T follicular helper cell (primary cell): Measurements from ENCODE around the gene WFDC5.
"Not testable (repeated sequence)": the region's sequence is repeated elsewhere in the genome, so short reads cannot be mapped to it uniquely, and the experiment has no call there.

Experiments
- DNase-seq: peaks from one replicate; pipeline ENCODE4 v3.0.0-alpha.2; 2020; ENCODE audit warnings: low read depth
- total RNA-seq, 2 experiments: gene quantifications; one replicate each; lab custom pipeline; 2026; lab: John Stamatoyannopoulos, UW

WFDC5 gene, protein sequence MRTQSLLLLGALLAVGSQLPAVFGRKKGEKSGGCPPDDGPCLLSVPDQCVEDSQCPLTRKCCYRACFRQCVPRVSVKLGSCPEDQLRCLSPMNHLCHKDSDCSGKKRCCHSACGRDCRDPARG
- 0 reads per million in 2 experiments for total RNA-seq

DNA sequence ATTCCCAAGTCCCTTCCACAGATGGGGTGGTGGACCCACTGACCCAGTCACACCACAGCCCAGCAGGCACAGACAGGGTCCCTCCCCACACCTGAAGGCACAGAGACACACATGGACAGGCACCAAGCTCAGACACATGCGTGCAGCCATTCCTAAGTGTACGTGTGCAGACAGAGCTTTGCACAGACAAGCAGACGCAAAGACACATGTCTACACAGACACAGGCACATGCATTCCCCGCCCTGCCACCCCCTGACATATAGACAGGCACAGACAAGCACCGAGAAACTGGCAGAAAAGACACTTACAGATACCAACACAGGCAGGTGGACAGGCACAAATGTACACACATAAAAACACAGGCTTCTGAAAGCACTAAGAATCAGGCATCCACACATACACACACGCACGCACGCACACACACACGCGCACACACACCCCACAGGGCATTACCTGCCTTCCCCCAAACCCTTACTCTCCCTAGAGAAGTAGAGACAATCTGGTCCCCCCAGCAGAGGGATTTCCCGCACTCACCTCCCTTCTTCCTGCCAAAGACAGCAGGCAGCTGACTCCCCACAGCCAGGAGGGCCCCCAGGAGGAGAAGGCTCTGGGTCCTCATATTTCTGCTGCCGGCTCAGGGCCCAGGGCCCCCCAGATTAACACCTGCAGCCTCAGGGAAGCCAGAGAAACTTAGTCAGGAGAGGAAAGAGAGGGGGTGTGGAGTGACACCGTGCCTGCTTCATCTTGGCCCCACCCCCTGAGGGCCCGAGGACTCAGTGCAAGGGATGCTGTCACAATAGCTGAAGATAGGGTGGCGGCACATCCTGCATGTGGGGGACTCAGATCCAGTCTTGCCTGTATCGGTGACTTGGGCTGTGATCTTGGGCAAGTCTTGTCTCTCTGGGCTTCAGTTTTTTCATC lies at the start of gene WFDC5:
Gene WFDC5 (minus strand): TSS at position 710 of the 921 bp plus-strand sequence. CDS start 91 bp downstream, at position 619.
- no peak for DNase-seq

DNA sequence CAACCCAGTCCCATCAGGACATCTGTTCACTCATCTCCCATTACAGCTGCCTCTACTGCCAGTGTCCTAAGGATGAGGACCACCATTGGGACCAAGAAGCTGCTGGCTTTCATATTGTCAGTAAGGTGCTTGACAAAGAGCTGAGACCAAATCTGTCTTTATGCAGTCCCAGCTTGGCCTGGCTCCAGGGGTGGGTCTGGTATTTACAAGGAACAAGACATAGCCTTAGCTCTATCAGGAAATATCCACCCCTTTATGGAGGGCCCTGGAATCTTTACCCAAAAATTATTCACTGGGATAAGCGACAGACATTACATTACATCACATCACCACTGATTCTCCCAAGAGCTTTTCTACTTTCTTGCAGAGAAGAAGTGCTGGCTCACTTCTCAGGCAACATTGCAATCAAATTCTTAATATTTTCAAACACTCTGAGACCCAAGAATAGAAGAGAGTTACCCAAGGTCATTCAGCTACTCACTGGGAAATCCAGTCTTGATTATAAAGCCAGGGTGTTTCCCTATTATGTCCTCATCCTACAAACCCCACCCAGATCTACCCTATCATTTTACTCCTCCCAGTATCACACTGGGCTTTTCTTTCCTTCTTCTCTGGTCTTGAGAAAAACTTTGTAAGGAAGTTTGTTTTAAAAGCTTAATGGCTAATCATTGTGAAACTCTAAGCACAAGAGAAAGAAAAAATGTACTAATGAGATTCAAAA lies 48.3 kb upstream of the WFDC5 start:
- DNase-seq, result no peak

DNA sequence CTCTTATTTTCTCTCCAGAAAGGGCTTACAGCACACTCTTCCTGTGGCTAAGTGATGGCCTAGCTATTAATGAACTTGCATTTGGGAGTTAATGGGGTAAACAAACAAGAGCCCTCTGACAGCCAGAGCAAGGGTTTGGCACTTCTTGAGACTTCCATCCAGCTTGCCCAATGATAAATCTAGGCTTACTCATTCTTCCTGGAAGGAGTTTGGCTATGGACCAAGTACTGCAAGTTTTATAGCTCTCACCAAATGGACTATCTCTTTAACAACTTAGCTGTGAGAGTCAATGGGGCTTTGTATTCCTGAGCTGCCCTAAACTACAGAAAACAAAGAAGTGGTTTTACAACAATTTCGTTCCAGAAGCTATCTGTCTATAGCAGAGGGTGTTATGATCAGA lies 43.0 kb upstream of the WFDC5 start:
- no peak for DNase-seq

DNA sequence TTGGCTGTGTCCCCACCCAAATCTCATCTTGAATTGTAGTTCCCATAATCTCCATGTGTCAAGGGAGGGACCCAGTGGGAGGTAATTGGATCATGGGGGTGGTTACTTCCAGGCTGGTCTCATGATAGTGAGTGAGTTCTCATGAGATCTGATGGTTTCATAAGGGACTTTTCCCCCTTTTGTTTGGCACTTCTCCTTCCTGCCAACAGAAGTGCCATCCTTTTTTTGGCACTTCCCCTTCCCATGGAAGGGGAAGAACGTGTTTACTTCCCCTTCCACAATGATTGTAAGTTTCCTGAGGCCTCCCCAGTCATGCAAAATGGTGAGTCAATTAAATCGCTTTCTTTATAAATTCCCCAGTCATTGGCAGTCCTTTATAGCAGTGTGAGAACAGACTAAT lies 41.7 kb upstream of the WFDC5 start:
- no peak for DNase-seq

DNA sequence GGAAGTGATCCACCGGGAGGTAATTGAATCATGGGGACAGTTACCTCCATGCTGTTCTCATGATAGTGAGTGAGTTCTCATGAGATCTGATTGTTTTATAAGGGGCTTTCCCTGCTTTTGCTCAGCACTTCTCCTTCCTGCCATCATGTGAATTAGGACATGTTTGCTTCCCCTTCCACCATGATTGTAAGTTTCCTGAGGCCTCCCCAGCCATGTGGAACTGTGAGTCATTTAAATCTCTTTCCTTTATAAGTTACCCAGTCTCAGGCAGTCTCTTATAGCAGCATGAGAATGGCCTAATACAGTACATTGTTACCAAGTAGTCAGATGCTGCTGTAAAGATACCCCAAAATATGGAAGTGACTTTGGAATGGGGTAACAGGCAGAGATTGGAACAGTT lies 39.8 kb upstream of the WFDC5 start:
- DNase-seq, result not testable (repeated sequence)

DNA sequence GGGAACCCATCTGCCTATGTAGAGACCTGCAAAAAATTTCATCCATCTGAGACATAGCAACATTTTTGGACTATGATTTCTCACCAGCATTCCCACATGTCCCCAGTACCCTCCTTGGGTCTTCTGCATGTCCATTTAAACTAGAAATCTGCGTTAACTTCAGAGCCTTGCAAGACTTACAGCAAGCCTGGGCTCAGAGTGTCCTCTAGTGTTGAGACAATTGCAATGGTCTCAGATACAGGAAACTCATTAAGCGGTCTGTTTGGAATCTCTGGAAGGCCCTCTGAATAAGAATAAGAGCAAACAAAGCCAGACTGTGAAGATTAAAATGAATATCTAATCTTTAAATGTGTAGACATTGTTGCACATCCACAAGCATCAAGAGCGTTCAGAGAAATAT lies 39.2 kb upstream of the WFDC5 start:
- no peak for DNase-seq

DNA sequence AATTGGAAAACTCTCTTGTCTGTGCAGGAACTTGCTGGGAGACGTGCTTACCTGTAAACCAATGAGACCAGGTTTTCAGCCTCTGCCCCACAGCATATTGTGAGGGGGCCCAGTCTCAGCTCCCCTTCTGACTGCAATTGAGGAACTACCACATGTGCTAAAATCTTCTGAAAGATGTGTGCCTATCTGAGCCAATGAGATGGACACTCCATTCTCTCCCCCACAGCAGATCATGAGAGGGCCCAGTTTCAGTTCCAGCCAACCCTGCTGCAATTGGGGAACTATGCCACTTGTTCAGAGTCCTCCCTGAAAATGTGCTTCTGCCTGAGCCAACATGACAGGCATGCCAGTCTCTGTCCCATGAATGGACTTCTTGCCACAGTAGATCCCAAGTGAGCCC lies 38.8 kb upstream of the WFDC5 start:
- DNase-seq, result no peak

DNA sequence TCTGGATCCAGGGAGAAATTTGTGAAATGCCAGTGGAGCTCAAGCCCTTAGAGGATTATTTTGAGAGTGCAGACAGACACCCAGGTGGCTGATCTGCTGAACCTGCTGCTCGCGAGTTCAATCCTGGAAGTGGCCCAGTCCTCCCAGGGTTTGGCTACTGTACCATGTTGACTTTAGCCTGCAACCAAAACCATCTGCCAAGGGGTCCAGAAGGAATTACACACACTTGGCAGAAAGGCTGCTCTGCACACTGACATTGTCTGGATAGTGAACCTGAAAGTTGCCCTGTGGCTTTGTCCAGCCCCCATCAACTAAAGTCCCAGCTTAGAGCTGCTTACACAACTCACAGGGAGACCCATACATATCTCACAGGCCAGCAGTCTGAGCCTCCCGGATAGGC lies 38.2 kb upstream of the WFDC5 start:
- no peak for DNase-seq

DNA sequence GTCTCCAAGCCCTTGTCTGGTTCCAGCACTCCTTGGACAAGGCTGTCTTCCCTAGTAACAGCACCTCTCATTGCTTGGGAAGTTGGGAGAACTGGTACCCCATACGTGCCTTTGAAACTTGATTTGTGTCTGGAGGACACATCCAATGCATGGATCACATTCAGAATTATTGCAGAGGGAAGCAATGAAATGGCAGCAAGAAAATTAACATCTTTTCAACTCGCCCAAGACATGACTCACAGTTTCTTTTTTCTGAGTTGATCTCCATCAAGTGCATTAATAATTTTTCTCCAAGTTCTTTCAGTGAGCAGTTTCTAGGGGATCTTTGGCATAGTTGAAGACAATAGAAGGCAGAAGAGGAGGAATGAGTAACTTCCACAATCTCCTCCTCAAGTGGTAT lies 37.4 kb upstream of the WFDC5 start:
- no peak for DNase-seq

DNA sequence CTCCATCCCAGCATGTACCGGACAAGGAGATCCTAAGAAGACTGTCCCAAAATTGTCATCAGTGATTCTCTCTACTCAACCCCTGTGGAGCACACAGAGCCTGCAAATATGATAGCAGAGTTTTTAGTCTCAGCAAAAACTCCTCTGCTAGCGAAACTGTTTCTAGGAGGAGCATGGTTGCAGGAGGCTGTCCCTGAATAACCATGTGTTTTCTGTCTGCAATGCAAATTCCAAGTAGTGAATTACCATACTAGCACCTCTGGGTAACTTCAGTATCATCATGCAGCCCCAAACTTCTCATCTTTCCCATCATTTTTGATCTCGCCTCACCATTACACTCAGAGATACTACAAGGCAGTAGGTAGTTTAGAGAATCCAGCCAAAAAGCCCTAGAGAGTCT lies 34.1 kb upstream of the WFDC5 start:
- DNase-seq, result no peak

DNA sequence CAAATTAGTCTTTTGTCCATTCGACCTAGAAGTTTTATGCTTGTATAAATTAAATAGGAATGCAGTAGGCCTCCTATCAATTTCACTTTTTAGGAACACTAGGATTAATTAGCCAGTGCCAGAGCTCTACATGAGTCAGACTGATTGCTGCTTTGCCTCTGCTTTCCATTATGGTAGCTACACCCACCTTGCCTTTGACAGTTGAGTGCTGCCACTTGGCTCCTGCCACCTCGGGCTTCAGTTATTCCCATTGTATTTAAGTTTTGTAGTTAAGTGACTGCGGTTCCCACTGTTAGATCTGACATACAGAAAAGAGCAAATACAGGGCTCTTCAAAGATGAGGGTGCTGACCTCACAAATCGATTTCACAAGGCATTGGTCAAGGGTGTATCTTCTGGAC lies 25.9 kb upstream of the WFDC5 start:
- DNase-seq, result no peak

DNA sequence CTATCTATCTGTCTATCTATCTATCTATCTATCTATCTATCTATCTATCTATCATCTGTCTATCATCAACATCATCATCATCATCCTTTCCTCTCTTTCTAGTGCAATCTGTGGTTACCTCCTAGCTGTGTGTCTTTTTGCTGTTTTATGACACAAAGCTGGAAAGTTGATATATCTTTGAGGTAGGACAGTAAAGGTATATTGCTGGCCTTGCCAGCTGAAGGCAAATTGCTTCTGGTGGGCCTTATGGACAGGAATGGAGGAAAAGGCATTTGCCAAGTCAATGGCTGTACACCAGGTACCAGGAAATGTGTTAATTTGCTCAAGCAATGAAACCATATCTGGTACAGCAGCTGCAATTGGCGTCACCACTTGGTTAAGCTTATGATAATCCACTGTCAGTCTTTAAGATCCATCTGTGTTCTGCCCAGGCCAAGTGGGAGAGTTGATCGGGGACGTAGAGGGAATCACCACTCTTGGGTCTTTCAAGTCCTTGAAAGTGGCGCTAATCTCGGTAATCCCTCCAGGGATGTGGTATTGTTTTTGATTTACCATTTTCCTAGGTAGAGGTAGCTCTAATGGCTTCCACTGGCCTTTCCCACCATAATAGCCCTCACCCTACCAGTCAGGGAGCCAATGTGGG lies 24.9 kb upstream of the WFDC5 start:
- not testable (repeated sequence) for DNase-seq

DNA sequence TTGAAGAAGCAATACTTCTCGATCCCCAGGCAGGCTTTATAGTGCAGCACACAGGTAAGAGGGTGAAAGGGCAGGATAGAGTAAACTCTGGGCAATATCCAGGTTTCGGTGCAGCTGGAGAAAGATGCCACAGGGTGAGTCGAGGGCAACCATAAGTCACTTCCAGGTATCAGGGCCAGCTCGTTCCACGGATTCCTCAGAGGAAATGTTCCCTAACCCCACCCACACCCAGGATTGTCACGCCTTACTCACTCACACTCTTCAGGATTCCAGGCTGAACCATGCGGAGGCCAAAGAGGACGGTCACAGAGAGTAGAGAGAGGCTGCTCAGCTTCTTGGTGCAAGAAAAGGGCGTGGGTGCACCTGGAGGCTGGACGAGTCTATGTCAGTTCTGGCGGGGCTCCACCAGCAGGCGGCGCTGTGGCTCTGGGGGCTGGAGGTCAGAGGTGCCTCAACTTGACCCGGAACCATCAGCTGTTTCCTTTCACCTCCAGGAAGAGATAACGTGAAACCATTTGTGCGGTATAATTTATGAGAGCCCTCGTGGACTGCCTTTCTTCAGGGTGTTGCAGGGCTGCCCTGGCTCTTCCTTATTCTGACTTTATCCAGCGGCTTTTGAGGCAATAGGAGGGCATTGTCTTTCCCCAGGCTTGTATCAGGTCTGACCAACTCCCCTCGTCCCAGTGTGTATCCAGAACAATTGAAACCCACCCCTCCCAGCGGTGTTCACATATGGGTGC lies 23.8 kb upstream of the WFDC5 start:
- peak; percentile 9 for DNase-seq

DNA sequence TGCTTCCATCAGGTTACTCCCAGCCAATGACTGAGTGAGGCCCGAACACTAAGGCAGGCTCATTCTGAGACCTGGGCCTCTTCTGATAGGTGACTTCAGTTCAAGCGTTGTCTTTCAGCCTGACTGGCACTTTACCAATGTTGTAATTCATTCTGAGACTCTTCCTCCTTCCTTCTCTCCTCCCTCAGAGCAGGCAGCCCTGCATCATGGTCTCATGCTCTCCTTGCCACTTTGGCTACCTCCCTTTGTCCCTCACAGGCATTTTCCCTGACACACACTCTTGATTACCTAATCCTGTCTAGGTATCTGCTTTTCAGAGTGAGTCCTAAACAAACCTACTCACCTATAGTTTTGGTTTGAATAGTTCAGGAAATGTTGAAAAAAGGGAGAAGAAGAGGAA lies 21.9 kb upstream of the WFDC5 start:
- DNase-seq, result no peak

DNA sequence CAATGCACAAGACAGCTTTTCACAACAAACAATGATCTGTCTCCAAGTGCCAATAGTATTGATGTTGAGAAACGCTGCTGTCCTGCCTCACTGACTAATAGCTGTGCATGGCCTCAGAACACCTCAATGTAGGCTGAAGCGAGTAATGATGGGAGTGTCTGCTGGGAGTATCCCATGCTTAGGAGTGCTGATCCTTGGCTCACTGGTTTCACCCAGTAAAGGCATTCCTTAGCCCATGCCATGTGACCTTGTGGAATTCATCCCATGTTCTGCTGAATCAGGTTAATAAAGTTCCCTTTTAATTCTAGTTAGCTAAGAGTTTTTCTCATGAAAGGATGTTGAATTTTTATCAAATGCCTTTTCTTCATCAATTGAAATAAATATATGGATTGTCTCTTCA lies 13.1 kb upstream of the WFDC5 start:
- DNase-seq, result no peak

DNA sequence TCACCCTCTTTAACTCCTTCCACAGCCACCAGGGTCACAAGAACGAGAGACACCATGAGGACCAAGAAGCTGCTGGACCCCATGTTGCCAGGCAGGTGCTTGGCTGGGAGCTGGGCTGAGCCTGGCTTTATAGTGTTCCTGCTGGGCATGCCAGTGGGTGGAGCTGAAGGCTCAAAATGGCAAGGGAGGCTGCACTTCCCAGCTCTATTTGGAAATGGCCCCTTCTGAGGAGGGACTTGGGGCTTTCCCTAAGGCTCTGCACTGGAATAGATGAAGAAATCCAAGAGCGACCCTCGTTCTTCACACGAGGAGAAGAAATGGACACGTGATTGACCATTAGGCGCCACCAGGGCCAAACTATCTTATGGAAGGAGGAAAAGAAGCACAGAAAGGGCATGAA lies 9.4 kb upstream of the WFDC5 start, which contains the start of gene WFDC12:
Gene WFDC12 (minus strand): TSS at position 101 of the 400 bp plus-strand sequence. CDS start 18 bp downstream, at position 83.
- no peak for DNase-seq

DNA sequence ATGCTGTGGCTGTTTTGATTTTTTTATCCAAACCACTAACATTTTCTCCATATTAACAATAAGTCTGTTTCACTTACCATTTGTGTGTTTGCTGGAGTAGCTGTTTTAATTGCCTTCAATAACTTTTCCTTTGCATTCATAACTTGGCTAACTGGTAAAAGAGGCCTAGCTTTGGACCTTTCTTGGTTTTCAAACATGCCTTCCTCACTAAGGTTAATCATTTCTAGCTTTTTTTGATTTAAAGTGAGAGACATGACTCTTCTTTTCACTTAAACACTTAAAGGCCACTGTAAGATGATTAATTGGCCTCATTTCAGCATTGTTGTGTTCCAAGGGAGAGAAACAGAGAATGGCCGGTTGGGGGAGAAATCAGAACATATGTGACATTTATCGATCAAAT lies 6.4 kb upstream of the WFDC5 start:
- DNase-seq, result no peak

DNA sequence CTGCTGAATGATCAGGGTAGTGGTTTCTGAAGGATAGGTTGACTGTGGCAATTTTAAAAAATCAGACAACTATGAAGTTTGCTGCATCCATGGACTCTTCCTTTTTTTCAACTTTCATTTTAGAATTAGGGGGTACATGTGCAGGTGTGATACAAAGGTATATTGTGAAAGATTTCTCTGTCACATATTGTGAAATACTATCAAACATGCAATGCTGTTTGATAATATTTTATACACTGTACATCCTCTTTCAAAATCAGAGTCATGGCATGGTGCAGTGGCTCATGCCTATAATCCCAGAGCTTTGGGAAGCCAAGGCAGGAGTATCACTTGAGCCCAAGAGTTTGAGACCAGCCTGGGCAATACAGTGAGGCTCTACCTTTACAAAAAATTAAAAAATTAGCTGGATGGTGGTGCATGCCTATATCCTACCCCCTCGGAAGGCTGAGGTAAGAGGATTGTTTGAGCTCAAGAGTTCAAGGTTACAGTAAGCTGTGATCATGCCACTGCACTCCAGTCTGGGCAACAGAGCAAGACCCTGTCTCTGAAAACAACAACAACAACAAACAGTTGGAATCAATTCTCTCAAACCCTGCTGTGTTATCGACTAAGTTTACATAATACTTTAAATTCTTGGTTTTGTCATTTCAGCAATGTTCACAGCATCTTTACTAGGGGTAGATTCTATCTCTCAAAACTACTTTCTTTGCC lies 4.7 kb upstream of the WFDC5 start:
- no peak for DNase-seq

DNA sequence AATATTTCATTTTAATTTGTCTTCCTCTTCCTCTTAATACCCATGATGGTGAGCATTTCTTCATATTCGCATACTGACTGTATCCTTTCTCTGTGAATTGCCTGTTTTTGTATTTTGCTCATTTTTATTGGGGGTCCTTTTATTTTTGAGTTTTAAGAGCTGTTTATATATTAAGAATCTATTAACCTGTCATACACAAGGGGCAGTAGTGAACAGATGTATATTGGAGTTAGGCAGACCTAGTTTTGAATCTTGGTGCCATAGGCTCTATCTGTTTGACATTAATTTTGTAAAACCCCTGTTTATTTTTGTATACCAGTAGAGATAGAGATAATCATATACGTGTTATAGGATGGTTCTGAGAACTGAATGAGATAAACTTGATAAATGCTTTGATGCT lies 3.1 kb upstream of the WFDC5 start:
- no peak for DNase-seq

DNA sequence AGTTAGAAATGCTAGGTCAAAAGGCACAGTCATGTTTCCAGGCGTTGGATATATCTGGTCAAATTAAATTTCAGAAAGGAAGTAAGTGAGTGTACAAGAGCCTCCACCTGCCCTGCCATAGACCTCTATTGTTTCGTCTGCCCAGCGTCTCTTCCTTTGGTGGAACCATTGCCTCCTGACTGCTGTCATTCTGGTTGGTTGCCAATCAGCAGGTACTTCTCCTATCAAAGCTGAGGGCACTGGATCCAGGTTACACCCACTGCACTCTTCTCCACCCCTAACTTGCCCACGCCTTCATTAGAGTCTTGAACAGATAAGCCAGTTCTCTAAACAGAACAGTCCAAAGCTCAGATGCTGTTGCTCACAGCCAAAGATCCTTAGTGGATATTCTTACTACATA lies 2.6 kb upstream of the WFDC5 start:
- no peak for DNase-seq

DNA sequence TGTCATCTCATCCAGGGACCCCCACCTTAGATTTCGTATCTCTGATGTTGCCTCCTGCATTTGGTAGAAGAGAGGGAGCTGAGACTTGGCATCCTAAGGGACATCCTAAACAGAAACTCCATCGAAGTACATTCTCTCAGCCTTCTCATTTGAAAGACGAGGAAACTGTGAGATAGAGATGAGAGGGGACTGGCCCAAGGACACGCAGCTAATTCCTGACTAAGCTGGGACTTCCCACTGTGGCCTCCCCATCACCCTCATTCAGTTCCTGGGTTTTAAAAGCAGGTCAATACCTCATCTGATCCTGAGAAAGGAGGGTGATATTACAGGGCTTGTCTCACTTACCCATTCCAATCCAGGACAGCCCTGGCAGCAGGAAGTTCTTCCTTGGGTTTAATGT lies 855 bp upstream of the WFDC5 start:
- DNase-seq, result no peak
